OCI-LY7 (cell line): ENCODE measurements around the gene FAM120C. TPM values are rescaled to one million over a fixed set of nuclear protein-coding genes. Genes with fewer than 3 reads are reported as not detected.

Experiments used
- BruUV-seq: library from RNA; stranded (reverse); fragments of 400-500 nt; replicated peaks from 2 replicates; lab custom pipeline; 2021; lab: Mats Ljungman, UMichigan
- CTCF ChIA-PET: fragments of 300-600 bp; sonication (Branson Sonifier 250); formaldehyde crosslinking; loops from one replicate; lab custom pipeline; 2022; ENCODE audit warnings: antibody characterized with exemption; ENCODE audit not compliant: unreplicated experiment; lab: Charles Lee
- POLR2A ChIA-PET: fragments of 300-600 bp; sonication (Branson Sonifier 250); formaldehyde crosslinking; loops from one replicate; lab custom pipeline; 2022; ENCODE audit warnings: antibody characterized with exemption; lab: Charles Lee
- DNase-seq: peaks from one replicate; pipeline ENCODE4 v3.0.0-alpha.2; 2015; ENCODE audit warnings: low spot score
- H2AFZ ChIP-seq: fragments of 200-600 bp; sonication (generic), shearing (Covaris generic); 2 replicates; pipeline ENCODE4 v1.6.1; 2014; ENCODE audit warnings: mild to moderate bottlenecking, antibody characterized with exemption, low read length, moderate library complexity
- H3K27ac ChIP-seq: fragments of 200-600 bp; sonication (generic); 2 replicates; pipeline ENCODE4 v1.5.1; 2014; ENCODE audit warnings: mixed run types, low read depth, mild to moderate bottlenecking, moderate library complexity, low read length, inconsistent platforms; ENCODE audit not compliant: poor library complexity, severe bottlenecking
- H3K36me3 ChIP-seq: fragments of 200-600 bp; sonication (generic); 2 replicates; pipeline ENCODE4 v1.6.1; 2014; ENCODE audit warnings: mild to moderate bottlenecking, antibody characterized with exemption, low read length, moderate library complexity, mixed read lengths; ENCODE audit not compliant: insufficient read depth
- H3K4me1 ChIP-seq: fragments of 200-600 bp; sonication (generic); 2 replicates; pipeline ENCODE4 v1.5.1; 2014; ENCODE audit warnings: mild to moderate bottlenecking, low read length; ENCODE audit not compliant: insufficient read depth, poor library complexity, severe bottlenecking
- H3K4me2 ChIP-seq: fragments of 200-600 bp; sonication (generic); 2 replicates; pipeline ENCODE4 v1.6.1; 2014; ENCODE audit warnings: mild to moderate bottlenecking, low read length
- H3K4me3 ChIP-seq: fragments of 200-600 bp; sonication (generic); 2 replicates; pipeline ENCODE4 v1.5.1; 2014; ENCODE audit warnings: mild to moderate bottlenecking, low read depth, low read length; ENCODE audit not compliant: poor library complexity, severe bottlenecking
- H3K79me2 ChIP-seq: fragments of 200-600 bp; sonication (generic); 2 replicates; pipeline ENCODE4 v1.6.1; 2016; ENCODE audit warnings: low read depth, mild to moderate bottlenecking, low read length, moderate library complexity, mixed read lengths; ENCODE audit not compliant: insufficient read depth
- H3K9me2 ChIP-seq: fragments of 200-600 bp; sonication (generic); 2 replicates; pipeline ENCODE4 v1.6.1; 2016; ENCODE audit warnings: mild to moderate bottlenecking, low read length, mixed read lengths; ENCODE audit not compliant: insufficient read depth
- H3K9me3 ChIP-seq: fragments of 200-600 bp; sonication (generic); 2 replicates; pipeline ENCODE4 v1.6.1; 2014; ENCODE audit warnings: mild to moderate bottlenecking, mixed run types, low read length, mixed read lengths
- H4K20me1 ChIP-seq: fragments of 200-600 bp; sonication (generic); 2 replicates; pipeline ENCODE4 v1.6.1; 2014; ENCODE audit warnings: mild to moderate bottlenecking, antibody characterized with exemption, low read length, moderate library complexity, mixed read lengths; ENCODE audit not compliant: insufficient read depth
- CTCF ChIP-seq: fragments of 200-600 bp; sonication (generic); conservative IDR thresholded peaks from 2 replicates; pipeline ENCODE4 v1.5.1; 2014; ENCODE audit warnings: mild to moderate bottlenecking, antibody characterized with exemption, low read length, moderate library complexity, mixed read lengths
- EZH2phosphoT487 ChIP-seq: fragments of 200-600 bp; sonication (generic); IDR thresholded peaks from 2 replicates; pipeline ENCODE4 v1.6.1; 2018; ENCODE audit warnings: low read depth, borderline replicate concordance, mild to moderate bottlenecking, mixed run types, antibody characterized with exemption, low read length, moderate library complexity, mixed read lengths
- intact Hi-C: fragments of 100-400 bp; cut with micrococcal nuclease; formaldehyde crosslinking; loops from one replicate; pipeline ENCODE4 v1.10.0; 2022; ENCODE audit not compliant: unreplicated experiment
- total RNA-seq, 2 experiments: library from RNA; depleted of rRNA in 1 of 2; stranded (reverse); fragments of >200 nt in 1 of 2; shearing (Covaris generic) in 1 of 2; gene quantifications; 2 replicates each; pipeline ENCODE4 v1.2.3, GENCODE V29; 2014 to 2022

FAM120C gene
- total RNA-seq, 2 experiments from 2014 or later = 21.4 to 22.2 TPM

GRCh38 chrX:54043056-54043455 lies 140.0 kb downstream of the FAM120C start:
- POLR2A ChIA-PET = interaction anchor here (0.5 to 1.2 kb wide), 4 partner anchors 116 to 1048 kb away, joined by 3 to 6 read pairs (median 4); partner anchors contain the start of gene FAM120C
- H3K4me3 ChIP-seq = peak overlapping the region; percentile 92
- no peaks in the 10 kb centered on the region for H4K20me1 ChIP-seq
- peak overlapping the region; percentile 79; the same call in 1 of the 2 replicates for H2AFZ ChIP-seq
- H3K9me2 ChIP-seq = no peaks in the 10 kb centered on the region
- TSS peak; percentile 52 for BruUV-seq
- intact Hi-C loops = loop anchor here (5.0 to 10.0 kb wide), 2 partner anchors 358 to 1119 kb away; partner anchors contain the start of gene HUWE1
- no peak for TF ChIP-seq EZH2phosphoT487
- TF ChIP-seq CTCF = peak; percentile 2; the same call in 1 of the 2 replicates
- no peaks in the 10 kb centered on the region for H3K9me3 ChIP-seq
- CTCF ChIA-PET = interaction anchor here (0.7 kb wide), 1 partner anchor 360 kb away, joined by 3 read pairs; no protein-coding TSS in a partner anchor
- peak; percentile 6 for DNase-seq
- H3K79me2 ChIP-seq = peaks cover 8% of the 10 kb centered on the region
- H3K4me2 ChIP-seq = peak overlapping the region; percentile 92
- peaks cover 33% of the 10 kb centered on the region for H3K36me3 ChIP-seq
- peaks cover 13% of the 10 kb centered on the region for H3K4me1 ChIP-seq
- peak overlapping the region; percentile 88 for H3K27ac ChIP-seq

- Histone ChIP-seq H3K4me2 (peak overlapping the region; percentile 92), H3K9me2 (no peaks in the 10 kb centered on the region), H4K20me1 (no peaks in the 10 kb centered on the region), H3K4me3 (peak overlapping the region; percentile 92), H3K27ac (peak overlapping the region; percentile 88), H3K4me1 (peaks cover 13% of the 10 kb centered on the region), H3K79me2 (peaks cover 8% of the 10 kb centered on the region), H3K36me3 (peaks cover 37% of the 10 kb centered on the region), H3K9me3 (no peaks in the 10 kb centered on the region), H2AFZ (peak overlapping the region; percentile 26; the same call in 1 of the 2 replicates)
- no TSS peak for BruUV-seq
- TF ChIP-seq EZH2phosphoT487 = no peak
- peak; percentile 46; the same call in 1 of the 2 replicates for TF ChIP-seq CTCF
- intact Hi-C loops = loop anchor here (5.0 to 10.0 kb wide), 2 partner anchors 358 to 1120 kb away; partner anchors contain the start of gene HUWE1
- peak; percentile 72 for DNase-seq
- ChIA-PET POLR2A (interaction anchor here (0.5 to 1.2 kb wide), 4 partner anchors 116 to 1048 kb away, joined by 3 to 6 read pairs (median 4); partner anchors contain the start of gene FAM120C), CTCF (no interaction called here)
Observed at GRCh38 chrX:54042609-54043021, 140.4 kb downstream of the FAM120C start.

- peaks cover 75% of the 10 kb centered on the region for H3K36me3 ChIP-seq
- H4K20me1 ChIP-seq = no peaks in the 10 kb centered on the region
- CTCF ChIA-PET = no interaction called here
- no peaks in the 10 kb centered on the region for H3K9me2 ChIP-seq
- no TSS peak for BruUV-seq
- H3K9me3 ChIP-seq = no peaks in the 10 kb centered on the region
- no peak overlapping the region for H3K4me3 ChIP-seq
- H3K79me2 ChIP-seq = no peaks in the 10 kb centered on the region
- H3K4me2 ChIP-seq = no peak overlapping the region
- POLR2A ChIA-PET = no interaction called here
- intact Hi-C loops = no loop called here
- no peaks in the 10 kb centered on the region for H3K4me1 ChIP-seq
- no peak for DNase-seq
- no peak overlapping the region for H3K27ac ChIP-seq
- TF ChIP-seq EZH2phosphoT487 = no peak
- no peak overlapping the region for H2AFZ ChIP-seq
Observed at GRCh38 chrX:54030329-54030728, 152.7 kb downstream of the FAM120C start.
